ENCODE measurements around the gene TOMM70. TPM values are rescaled to one million over a fixed set of nuclear protein-coding genes. Genes with fewer than 3 reads are reported as not detected.

TOMM70 gene
- total RNA-seq, 4 donors from 2014 or later: 55.3 to 61.5 (median 59.9) TPM

DNA sequence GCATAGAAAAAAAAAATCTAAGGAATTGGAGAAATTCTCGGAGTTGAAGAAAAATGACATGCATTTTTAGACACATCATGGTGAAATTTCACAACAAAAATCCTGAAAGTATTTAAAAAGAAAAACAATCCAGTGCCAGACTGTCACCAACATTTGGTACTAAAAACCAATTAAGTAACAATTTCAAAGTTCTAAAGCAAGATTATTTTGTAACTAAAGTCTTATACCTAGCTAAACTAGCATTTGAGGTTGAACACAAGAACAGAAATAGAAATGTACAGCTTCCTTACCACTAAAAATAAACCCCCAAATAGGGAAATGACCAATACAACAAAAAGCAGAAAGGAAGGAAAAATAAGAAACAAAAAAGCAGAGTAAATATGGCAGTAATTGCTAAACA lies 11.9 kb downstream of the TOMM70 start:
- no peak overlapping the region for H3K4me3 ChIP-seq
- ATAC-seq: no peak
- 89 to 100% methylated on average over 1 of the region's 1 CpG for WGBS, 2 donors (ENCODE audit: low coverage in 1 of 2)
- H3K27ac ChIP-seq: no peak overlapping the region
- TF ChIP-seq CTCF (IDR thresholded peaks at IDR 0.05) (no peak), POLR2A (IDR thresholded peaks at IDR 0.05) (no peak), POLR2AphosphoS5 (IDR thresholded peaks at IDR 0.05) (no peak), EP300 (IDR thresholded peaks at IDR 0.05) (no peak)
- H3K36me3 ChIP-seq: peaks cover 0 to 23% of the 10 kb centered on the region in 2 donors
- H3K27me3 ChIP-seq: no peaks in the 10 kb centered on the region
- peaks cover 2 to 23% (median 3%) of the 10 kb centered on the region in 3 donors for H3K4me1 ChIP-seq
- H3K9me3 ChIP-seq: no peaks in the 10 kb centered on the region

- Histone ChIP-seq H3K4me1 (peaks cover 2 to 23% (median 3%) of the 10 kb centered on the region in 3 donors), H3K27ac (no peak overlapping the region), H3K36me3 (peaks cover 0 to 47% of the 10 kb centered on the region in 2 donors), H3K9me3 (no peaks in the 10 kb centered on the region), H3K27me3 (no peaks in the 10 kb centered on the region), H3K4me3 (no peak overlapping the region)
- ATAC-seq: no peak
- no peak for TF ChIP-seq CTCF (IDR thresholded peaks at IDR 0.05)
- no peak for TF ChIP-seq POLR2A (IDR thresholded peaks at IDR 0.05)
- no peak for TF ChIP-seq EP300 (IDR thresholded peaks at IDR 0.05)
- no peak for TF ChIP-seq POLR2AphosphoS5 (IDR thresholded peaks at IDR 0.05)
Measured at GRCh38 chr3:100386437-100387074, 14.3 kb downstream of the TOMM70 start.

- 79 to 89% methylated on average over 8 of the region's 8 CpGs for WGBS, 2 donors (ENCODE audit: low coverage in 1 of 2)
- no peak for TF ChIP-seq POLR2AphosphoS5 (IDR thresholded peaks at IDR 0.05)
- no peak for TF ChIP-seq EP300 (IDR thresholded peaks at IDR 0.05)
- TF ChIP-seq POLR2A (IDR thresholded peaks at IDR 0.05): no peak
- no peak for TF ChIP-seq CTCF (IDR thresholded peaks at IDR 0.05)
- Histone ChIP-seq H3K27me3 (no peaks in the 10 kb centered on the region), H3K9me3 (no peaks in the 10 kb centered on the region), H3K27ac (no peak overlapping the region), H3K4me1 (peaks cover 2 to 23% (median 3%) of the 10 kb centered on the region in 3 donors), H3K4me3 (no peak overlapping the region), H3K36me3 (peaks cover 3 to 64% of the 10 kb centered on the region in 2 donors)
- no peak for ATAC-seq
Measured at GRCh38 chr3:100384733-100385525, 16.0 kb downstream of the TOMM70 start.

GRCh38 chr3:100376301-100376700 lies 24.6 kb downstream of the TOMM70 start:
- H3K4me3 ChIP-seq: no peak overlapping the region
- no peak overlapping the region for H3K27ac ChIP-seq
- no peak for ATAC-seq
- TF ChIP-seq CTCF (IDR thresholded peaks at IDR 0.05) (no peak), POLR2A (IDR thresholded peaks at IDR 0.05) (no peak), EP300 (IDR thresholded peaks at IDR 0.05) (no peak), POLR2AphosphoS5 (IDR thresholded peaks at IDR 0.05) (no peak)
- 92 to 100% methylated on average over 3 to 4 of the region's 4 CpGs for WGBS, 2 donors (ENCODE audit: low coverage in 1 of 2)
- peaks cover 0 to 7% (median 0%) of the 10 kb centered on the region in 3 donors for H3K4me1 ChIP-seq
- no peaks in the 10 kb centered on the region for H3K27me3 ChIP-seq
- no peaks in the 10 kb centered on the region for H3K9me3 ChIP-seq
- peaks cover 3 to 96% of the 10 kb centered on the region in 2 donors for H3K36me3 ChIP-seq

DNA sequence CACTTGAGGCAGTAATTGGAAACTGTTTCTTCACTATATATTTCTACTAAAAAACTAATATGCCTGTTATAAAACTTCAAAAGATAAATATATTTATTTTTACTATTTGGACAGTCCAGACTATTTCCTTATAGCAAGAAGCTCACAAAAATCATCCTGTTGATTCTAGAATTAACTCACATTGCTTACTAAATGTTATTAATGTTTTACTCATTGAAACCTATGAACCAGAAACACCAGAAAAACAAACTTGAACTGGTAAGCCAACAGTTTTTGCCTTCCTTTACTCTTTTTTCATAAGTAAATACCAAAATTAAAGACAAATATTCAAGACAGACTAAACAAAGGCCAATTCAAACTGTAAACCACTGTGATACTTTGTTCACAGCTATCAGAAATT lies 26.4 kb downstream of the TOMM70 start:
- H3K27ac ChIP-seq: no peak overlapping the region

More for the DNA sequence above, 26.4 kb downstream of the TOMM70 start:
- peaks cover 0 to 7% (median 0%) of the 10 kb centered on the region in 3 donors for H3K4me1 ChIP-seq
- no peaks in the 10 kb centered on the region for H3K27me3 ChIP-seq
- no peak overlapping the region for H3K4me3 ChIP-seq
- H3K36me3 ChIP-seq: peaks cover 0 to 95% of the 10 kb centered on the region in 2 donors
- no peaks in the 10 kb centered on the region for H3K9me3 ChIP-seq
- TF ChIP-seq POLR2A (IDR thresholded peaks at IDR 0.05): no peak
- TF ChIP-seq EP300 (IDR thresholded peaks at IDR 0.05): no peak
- no peak for TF ChIP-seq CTCF (IDR thresholded peaks at IDR 0.05)
- TF ChIP-seq POLR2AphosphoS5 (IDR thresholded peaks at IDR 0.05): no peak
- ATAC-seq: no peak
